GM12872 (cell line): ENCODE data around the gene UBAC2.

Experiments
- CTCF ChIP-seq: IDR thresholded peaks from 3 replicates; pipeline ENCODE4 v1.5.1; 2011; ENCODE audit warnings: low read depth, mild to moderate bottlenecking, low read length, moderate library complexity; ENCODE audit not compliant: insufficient read depth

UBAC2 gene

GRCh38 chr13:99408703-99409000, 208.0 kb downstream of the UBAC2 start:
- TF ChIP-seq CTCF = no peak

- TF ChIP-seq CTCF = no peak
Observed at GRCh38 chr13:99412856-99413255, 212.2 kb downstream of the UBAC2 start.

- TF ChIP-seq CTCF = no peak
Observed at GRCh38 chr13:99414048-99414995, 213.7 kb downstream of the UBAC2 start.

GRCh38 chr13:99415014-99415650, 214.5 kb downstream of the UBAC2 start:
- no peak for TF ChIP-seq CTCF

GRCh38 chr13:99415851-99416331, 215.2 kb downstream of the UBAC2 start:
- no peak for TF ChIP-seq CTCF

GRCh38 chr13:99416411-99417121, 215.9 kb downstream of the UBAC2 start:
- TF ChIP-seq CTCF = no peak
